GM23338 (cell line): ENCODE measurements around the gene UGP2.
A peak's percentile ranks its signal among the peaks of the same experiment; 100 is the strongest.

Source experiments
- CREB1 ChIP-seq: fragments of 250-450 bp; sonication (Bioruptor Pico); IDR thresholded peaks from 2 replicates; pipeline ENCODE4 v1.5.0; 2020; ENCODE audit warnings: low read depth, mild to moderate bottlenecking, moderate library complexity
- CTCF ChIP-seq, 2 experiments: fragments of 200-600 bp in 1 of 2; sonication (generic) in 1 of 2; conservative IDR thresholded peaks; 2 replicates each; pipeline versions ENCODE4 v1.5.1 to v1.6.1; 2016 to 2017; ENCODE audit warnings: antibody characterized with exemption in 2 of 2, low read depth in 2 of 2, mild to moderate bottlenecking in 2 of 2, moderate library complexity in 1 of 2
- ETS1 ChIP-seq: IDR thresholded peaks from 2 replicates; pipeline ENCODE4 v1.6.1; 2016; ENCODE audit warnings: antibody characterized with exemption
- EZH2 ChIP-seq: fragments of 200-600 bp; sonication (generic); IDR thresholded peaks from one replicate; pipeline ENCODE4 v1.8.0; 2017; ENCODE audit warnings: antibody characterized with exemption, mild to moderate bottlenecking, low read depth; ENCODE audit not compliant: unreplicated experiment
- EZH2phosphoT487 ChIP-seq: fragments of 200-600 bp; sonication (generic); IDR thresholded peaks from one replicate; pipeline ENCODE4 v1.8.1; 2018; ENCODE audit warnings: antibody characterized with exemption; ENCODE audit not compliant: unreplicated experiment
- JUNB ChIP-seq: IDR thresholded peaks from one replicate; pipeline ENCODE4 v1.6.1; 2016; ENCODE audit warnings: antibody characterized with exemption; ENCODE audit not compliant: unreplicated experiment
- NANOG ChIP-seq: IDR thresholded peaks from 2 replicates; pipeline ENCODE4 v1.6.1; 2016; ENCODE audit warnings: antibody characterized with exemption, borderline replicate concordance
- POLR2AphosphoS5 ChIP-seq: IDR thresholded peaks from 2 replicates; pipeline ENCODE4 v1.6.1; 2016; ENCODE audit warnings: antibody characterized with exemption, low read depth
- REST ChIP-seq: IDR thresholded peaks from one replicate; pipeline ENCODE4 v1.6.1; 2018; ENCODE audit warnings: antibody characterized with exemption; ENCODE audit not compliant: unreplicated experiment

GRCh38 chr2:63880625-63881024 lies 38.9 kb downstream of the UGP2 start:
- no peak for TF ChIP-seq EZH2phosphoT487
- no peak for TF ChIP-seq CTCF (conservative IDR thresholded peaks at IDR 0.05; ENCODE audit: low read depth in 2 of 2)
- peak; percentile 42 for TF ChIP-seq POLR2AphosphoS5
- no peak for TF ChIP-seq REST
- TF ChIP-seq NANOG: no peak
- TF ChIP-seq EZH2: no peak
- no peak for TF ChIP-seq CREB1 (CRISPR knock-in tag)
- TF ChIP-seq JUNB: no peak
- no peak for TF ChIP-seq ETS1
